Measurements from ENCODE around the gene SRSF3. TPM values are rescaled to one million over a fixed set of nuclear protein-coding genes. Genes with fewer than 3 reads are reported as not detected.
"Not testable (repeated sequence)": the region's sequence is repeated elsewhere in the genome, so short reads cannot be mapped to it uniquely, and the experiment has no call there.

The SRSF3 gene
- polyA plus RNA-seq, 1 experiment = 423 TPM

GRCh38 chr6:36604090-36605060 is 10.2 kb downstream of the SRSF3 start:
- POLR2A ChIA-PET = no interaction called here
- TF ChIP-seq CTCF (IDR thresholded peaks at IDR 0.05; ENCODE audit: low read depth, low read length) = no peak
- Histone ChIP-seq H3K4me3 (ENCODE audit: low read depth, low read length) (no peak overlapping the region), H3K27ac (ENCODE audit: low read depth, low read length) (no peak overlapping the region), H3K27me3 (ENCODE audit: control insufficient read depth, insufficient read depth, low read length) (no peaks in the 10 kb centered on the region), H3K9me3 (ENCODE audit: control insufficient read depth, insufficient read depth, low read length) (no peaks in the 10 kb centered on the region)
- DNase-seq (ENCODE audit: low read depth, low spot score) = no peak
- CTCF ChIA-PET = no interaction called here

GRCh38 chr6:36605143-36605542 is 11.0 kb downstream of the SRSF3 start:
- H3K27me3 ChIP-seq (ENCODE audit: control insufficient read depth, insufficient read depth, low read length) = no peaks in the 10 kb centered on the region
- no peaks in the 10 kb centered on the region for H3K9me3 ChIP-seq (ENCODE audit: control insufficient read depth, insufficient read depth, low read length)
- POLR2A ChIA-PET = no interaction called here
- no peak overlapping the region for H3K27ac ChIP-seq (ENCODE audit: low read depth, low read length)
- no peak for DNase-seq (ENCODE audit: low read depth, low spot score)
- CTCF ChIA-PET = no interaction called here
- H3K4me3 ChIP-seq (ENCODE audit: low read depth, low read length) = no peak overlapping the region
- no peak for TF ChIP-seq CTCF (IDR thresholded peaks at IDR 0.05; ENCODE audit: low read depth, low read length)

GRCh38 chr6:36605560-36606391 is 11.6 kb downstream of the SRSF3 start:
- Histone ChIP-seq H3K9me3 (ENCODE audit: control insufficient read depth, insufficient read depth, low read length) (no peaks in the 10 kb centered on the region), H3K27ac (ENCODE audit: low read depth, low read length) (no peak overlapping the region), H3K4me3 (ENCODE audit: low read depth, low read length) (no peak overlapping the region), H3K27me3 (ENCODE audit: control insufficient read depth, insufficient read depth, low read length) (no peaks in the 10 kb centered on the region)
- POLR2A ChIA-PET = interaction anchor here (0.8 to 1.8 kb wide), 4 partner anchors 9 to 26 kb away, joined by 3 to 22 read pairs (median 4); no protein-coding TSS in a partner anchor
- CTCF ChIA-PET = interaction anchor here (0.6 to 1.6 kb wide), 3 partner anchors 9 to 153 kb away, joined by 3 to 12 read pairs (median 6); no protein-coding TSS in a partner anchor
- DNase-seq (ENCODE audit: low read depth, low spot score) = no peak
- 0 out of 2 replicates have a peak, but pooled peaks have one; percentile 15 for TF ChIP-seq CTCF (IDR thresholded peaks at IDR 0.05; ENCODE audit: low read depth, low read length)

GRCh38 chr6:36607305-36607682 is 13.1 kb downstream of the SRSF3 start:
- H3K4me3 ChIP-seq (ENCODE audit: low read depth, low read length); H3K27me3 ChIP-seq (ENCODE audit: control insufficient read depth, insufficient read depth, low read length); H3K27ac ChIP-seq (ENCODE audit: low read depth, low read length); H3K9me3 ChIP-seq (ENCODE audit: control insufficient read depth, insufficient read depth, low read length); DNase-seq (ENCODE audit: low read depth, low spot score): not testable (repeated sequence)
- ChIA-PET POLR2A (interaction anchor here (0.8 to 1.8 kb wide), 5 partner anchors 10 to 71 kb away, joined by 3 to 22 read pairs (median 6); partner anchors contain the start of gene CDKN1A), CTCF (interaction anchor here (1.5 to 2.1 kb wide), 3 partner anchors 8 to 152 kb away, joined by 5 to 12 read pairs (median 6); no protein-coding TSS in a partner anchor)

GRCh38 chr6:36607683-36608386 is 13.7 kb downstream of the SRSF3 start:
- ChIA-PET POLR2A (interaction anchor here (0.6 to 1.4 kb wide), 5 partner anchors 8 to 70 kb away, joined by 3 to 7 read pairs (median 4); no protein-coding TSS in a partner anchor), CTCF (interaction anchor here (0.6 to 2.1 kb wide), 3 partner anchors 73 to 151 kb away, joined by 5 to 6 read pairs (median 5); no protein-coding TSS in a partner anchor)
- Histone ChIP-seq H3K27me3 (ENCODE audit: control insufficient read depth, insufficient read depth, low read length) (no peaks in the 10 kb centered on the region), H3K9me3 (ENCODE audit: control insufficient read depth, insufficient read depth, low read length) (no peaks in the 10 kb centered on the region; the same call in 1 of the 2 replicates), H3K4me3 (ENCODE audit: low read depth, low read length) (no peak overlapping the region), H3K27ac (ENCODE audit: low read depth, low read length) (peak overlapping the region; percentile 54)
- TF ChIP-seq CTCF (IDR thresholded peaks at IDR 0.05; ENCODE audit: low read depth, low read length) = no peak
- no peak for DNase-seq (ENCODE audit: low read depth, low spot score)

All from AG04450 (cell line).